DLD1 (cell line): ENCODE measurements around the gene SHANK3.
"Not testable (repeated sequence)": the region's sequence is repeated elsewhere in the genome, so short reads cannot be mapped to it uniquely, and the experiment has no call there.

Experiments
- in situ Hi-C: cut with HindIII; loops from 2 replicates; pipeline ENCODE4 v1.10.0; 2017; ENCODE audit warnings: low sequenced_read_pairs

The SHANK3 gene

DNA sequence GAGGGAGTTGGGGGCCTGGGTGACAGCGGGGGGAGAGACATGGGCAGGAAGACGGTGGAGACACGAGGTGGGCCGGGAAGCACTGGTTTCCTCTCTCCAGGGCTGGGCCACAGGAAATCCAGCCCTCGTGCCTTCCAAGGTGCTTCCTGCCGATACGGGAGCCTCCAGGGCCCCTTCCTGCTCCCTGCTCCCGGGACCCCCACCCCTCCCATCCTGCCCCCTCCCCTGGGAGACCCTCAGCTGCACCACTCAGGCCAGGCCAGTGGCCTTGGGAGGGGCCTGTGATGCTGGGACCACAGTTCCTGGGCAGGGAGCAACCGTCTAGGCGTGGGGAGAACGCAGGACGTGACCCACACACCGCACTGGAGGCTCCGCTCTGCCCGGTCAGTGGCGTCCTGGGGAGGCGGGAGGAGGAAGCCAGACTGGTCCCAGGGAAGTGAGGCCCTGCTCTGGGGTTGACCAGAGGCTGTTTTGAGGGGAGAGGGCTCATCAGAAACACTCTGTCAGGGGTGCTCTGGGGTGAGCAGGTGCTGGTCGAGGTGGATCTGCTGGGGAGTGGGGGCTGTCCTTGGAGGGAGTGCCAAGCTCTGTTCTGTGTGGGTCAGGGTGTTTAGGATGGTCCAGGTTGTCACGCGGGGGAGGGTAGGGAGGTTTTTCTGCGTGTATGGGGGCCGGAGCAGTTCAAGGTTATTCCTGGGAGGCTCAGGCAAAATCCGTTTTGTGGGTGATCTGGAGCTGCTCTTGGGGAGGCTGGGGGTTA, at the start of gene SHANK3:
SHANK3 (plus strand) TSS at position 353 of the 760 bp plus-strand sequence.
- in situ Hi-C loops: no loop called here

DNA sequence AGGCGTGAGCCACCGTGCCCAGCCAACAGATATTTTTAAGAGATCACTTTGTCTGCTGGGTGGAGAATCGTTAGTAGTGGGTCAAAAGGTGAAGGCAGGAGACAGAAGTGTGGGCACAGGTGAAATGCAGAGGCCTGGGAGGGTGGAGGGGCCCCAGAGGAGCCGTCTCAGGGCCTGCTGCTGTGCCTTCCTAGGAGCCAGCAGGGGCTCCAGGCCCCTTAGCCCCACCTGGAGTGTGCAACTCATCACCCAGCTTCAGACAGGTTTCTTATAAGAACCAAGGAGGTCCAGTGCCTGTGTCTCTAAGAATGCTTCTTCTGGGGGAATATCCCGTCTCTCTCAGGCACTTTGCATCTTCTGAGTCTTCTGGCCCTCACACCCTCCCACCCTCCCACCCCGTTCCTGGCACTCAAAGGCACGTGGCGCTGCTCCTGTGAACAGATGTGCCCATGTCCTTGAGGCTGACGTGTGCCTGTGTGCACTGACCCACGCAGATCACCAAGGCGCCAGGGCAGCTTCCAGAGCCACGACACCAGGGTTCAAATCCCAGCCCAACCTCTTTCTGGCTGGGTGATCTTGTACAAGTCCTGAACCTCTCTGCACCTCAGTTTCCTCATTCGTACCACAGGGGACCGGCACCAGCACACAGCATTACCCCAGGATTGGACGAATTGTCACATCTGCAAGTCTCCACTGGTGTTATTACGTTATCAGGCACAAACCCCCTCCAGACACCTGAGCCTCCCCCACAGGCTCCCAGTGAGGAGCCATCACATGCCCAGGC, 48.1 kb upstream of the SHANK3 start:
- in situ Hi-C loops: no loop called here

DNA sequence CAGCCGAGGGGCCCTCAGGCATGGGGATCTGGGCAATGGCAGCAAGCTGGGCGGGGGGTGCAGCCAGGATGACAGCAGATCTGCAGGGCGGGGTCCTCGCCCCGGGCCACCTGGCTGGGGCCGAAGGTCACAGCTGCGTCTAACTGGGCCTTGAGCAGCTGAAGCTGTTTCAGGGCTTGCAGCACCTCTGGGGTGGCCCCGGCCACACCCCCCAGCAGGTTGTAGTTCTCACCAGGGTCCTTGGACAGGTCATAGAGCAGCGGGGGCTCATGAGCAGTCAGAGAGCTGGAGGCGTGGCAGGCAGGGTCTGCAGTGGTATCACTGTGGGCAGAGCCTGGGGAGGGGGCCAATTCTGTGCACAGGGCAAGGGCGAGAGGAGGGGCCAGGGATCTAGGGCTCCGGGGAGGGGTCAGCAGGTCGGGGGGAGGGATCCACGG, 47.5 kb upstream of the SHANK3 start:
- in situ Hi-C loops: no loop called here

- in situ Hi-C loops: no loop called here
These were observed 46.9 kb upstream of the SHANK3 start for GRCh38 chr22:50625568-50626313.

GRCh38 chr22:50626314-50626849, 46.2 kb upstream of the SHANK3 start:
- in situ Hi-C loops: no loop called here

GRCh38 chr22:50626850-50627641, 45.6 kb upstream of the SHANK3 start:
- in situ Hi-C loops: no loop called here

- in situ Hi-C loops: no loop called here
These were observed 44.7 kb upstream of the SHANK3 start, which contains the start of gene ARSA for GRCh38 chr22:50627642-50628542. Gene ARSA (minus strand): TSS chr22:50628152. CDS start chr22:50627779, 373 bp downstream.

DNA sequence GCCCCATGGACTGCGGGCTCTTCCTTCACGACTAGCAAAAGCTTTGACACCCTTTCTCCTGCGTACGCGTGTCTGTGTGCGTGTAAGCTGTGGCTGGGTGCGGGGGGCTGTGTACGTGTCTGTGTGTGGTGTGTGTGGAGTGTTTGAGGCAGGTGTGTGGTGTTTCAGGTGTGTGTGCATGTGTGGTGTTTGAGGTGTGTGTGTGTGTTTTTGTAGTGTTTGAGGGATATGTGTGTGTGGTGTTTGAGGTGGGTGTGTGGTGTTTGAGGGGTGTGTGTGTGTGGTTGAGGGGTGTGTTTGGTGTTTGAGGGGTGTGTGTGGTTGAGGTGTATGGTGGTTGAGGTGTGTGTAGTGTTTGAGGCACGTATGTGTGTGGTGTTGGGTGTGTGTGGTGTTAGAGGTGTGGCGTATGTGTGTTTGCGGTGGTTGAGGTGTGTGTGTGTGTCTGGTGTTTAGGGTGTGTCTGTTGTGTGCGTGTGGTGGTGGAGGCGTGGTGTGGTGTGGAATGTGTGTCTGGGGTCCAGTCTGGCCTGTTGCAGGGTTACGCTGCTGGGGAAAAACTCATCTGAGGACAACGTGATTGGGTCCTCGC, 44.0 kb upstream of the SHANK3 start:
- in situ Hi-C loops: no loop called here

DNA sequence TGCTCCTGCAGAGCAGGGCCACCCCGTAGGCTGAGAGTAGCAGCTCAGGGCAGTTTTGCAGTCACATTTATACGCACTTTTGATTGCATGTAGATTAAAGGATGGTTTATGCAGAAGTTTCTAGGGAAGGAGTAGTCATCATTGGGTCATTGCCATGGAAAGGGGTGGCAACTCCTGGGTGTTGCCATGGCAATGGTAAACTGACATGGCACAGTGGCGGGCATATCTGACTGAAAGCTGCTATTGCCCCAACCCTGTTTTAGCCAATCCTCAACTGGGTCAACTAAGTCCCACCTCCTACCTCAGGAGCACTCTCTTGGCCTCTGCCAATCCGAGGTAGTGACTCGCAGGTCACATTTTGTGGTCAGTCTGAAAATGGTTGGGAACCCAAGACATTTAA, 42.2 kb upstream of the SHANK3 start:
- in situ Hi-C loops: no loop called here

GRCh38 chr22:50633086-50633485, 39.5 kb upstream of the SHANK3 start:
- in situ Hi-C loops: no loop called here

DNA sequence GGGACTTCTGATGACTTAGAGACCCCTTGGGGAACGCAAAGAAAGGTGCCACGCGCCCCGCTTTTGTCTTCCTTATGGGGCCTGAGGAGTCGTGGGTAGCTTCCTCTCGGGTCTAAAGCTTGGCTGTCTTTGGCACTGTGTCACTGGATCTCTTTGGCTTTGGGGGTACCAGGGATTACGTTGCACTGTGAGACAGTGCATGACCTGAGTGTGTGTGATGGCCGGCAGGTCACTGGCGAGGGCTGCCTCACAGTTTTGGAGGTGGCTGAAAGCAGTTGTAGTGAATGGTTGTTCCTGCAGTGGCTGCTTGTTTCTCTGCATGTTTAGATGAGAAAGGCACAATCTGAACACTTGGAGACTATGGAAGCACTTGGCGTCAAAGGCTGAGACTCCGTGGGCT, 38.9 kb upstream of the SHANK3 start:
- in situ Hi-C loops: no loop called here

DNA sequence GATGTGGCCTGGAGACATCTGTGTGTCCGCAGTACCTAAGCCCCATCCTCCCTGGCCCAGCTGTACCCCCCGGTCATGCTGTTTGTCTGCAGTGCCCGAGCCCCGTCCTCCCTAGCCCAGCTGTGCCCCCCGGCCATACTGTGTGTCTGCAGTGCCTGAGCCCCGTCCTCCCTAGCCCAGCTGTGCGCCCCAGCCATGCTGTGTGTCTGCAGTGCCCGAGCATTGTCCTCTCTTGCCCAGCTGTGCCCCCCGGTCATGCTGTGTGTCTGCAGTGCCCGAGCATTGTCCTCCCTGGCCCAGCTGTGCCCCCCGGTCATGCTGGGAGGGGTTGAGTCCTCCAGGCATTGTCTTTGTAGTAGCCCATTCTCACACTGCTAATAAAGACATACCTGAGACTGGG, 37.0 kb upstream of the SHANK3 start:
- in situ Hi-C loops: no loop called here

DNA sequence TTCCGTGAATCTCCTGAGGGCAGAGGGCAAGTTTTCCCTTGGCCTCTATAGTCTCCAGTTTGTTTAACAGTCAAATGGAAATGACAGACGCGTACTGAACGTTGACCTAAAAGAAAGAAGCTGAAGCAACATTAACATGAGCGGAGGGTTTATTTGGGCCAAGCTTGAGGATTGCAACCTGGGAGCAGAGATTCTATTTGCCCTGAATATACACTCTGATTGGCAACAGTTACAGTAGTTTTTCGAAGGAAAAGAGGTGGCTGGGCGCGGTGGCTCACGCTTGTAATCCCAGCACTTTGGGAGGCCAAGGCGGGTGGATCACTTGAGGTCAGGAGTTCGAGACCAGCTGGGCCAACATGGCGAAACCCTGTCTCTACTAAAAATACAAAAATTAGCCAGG, 32.3 kb upstream of the SHANK3 start:
- in situ Hi-C loops: not testable (repeated sequence)

GRCh38 chr22:50640857-50641647, 31.6 kb upstream of the SHANK3 start:
- in situ Hi-C loops: no loop called here

DNA sequence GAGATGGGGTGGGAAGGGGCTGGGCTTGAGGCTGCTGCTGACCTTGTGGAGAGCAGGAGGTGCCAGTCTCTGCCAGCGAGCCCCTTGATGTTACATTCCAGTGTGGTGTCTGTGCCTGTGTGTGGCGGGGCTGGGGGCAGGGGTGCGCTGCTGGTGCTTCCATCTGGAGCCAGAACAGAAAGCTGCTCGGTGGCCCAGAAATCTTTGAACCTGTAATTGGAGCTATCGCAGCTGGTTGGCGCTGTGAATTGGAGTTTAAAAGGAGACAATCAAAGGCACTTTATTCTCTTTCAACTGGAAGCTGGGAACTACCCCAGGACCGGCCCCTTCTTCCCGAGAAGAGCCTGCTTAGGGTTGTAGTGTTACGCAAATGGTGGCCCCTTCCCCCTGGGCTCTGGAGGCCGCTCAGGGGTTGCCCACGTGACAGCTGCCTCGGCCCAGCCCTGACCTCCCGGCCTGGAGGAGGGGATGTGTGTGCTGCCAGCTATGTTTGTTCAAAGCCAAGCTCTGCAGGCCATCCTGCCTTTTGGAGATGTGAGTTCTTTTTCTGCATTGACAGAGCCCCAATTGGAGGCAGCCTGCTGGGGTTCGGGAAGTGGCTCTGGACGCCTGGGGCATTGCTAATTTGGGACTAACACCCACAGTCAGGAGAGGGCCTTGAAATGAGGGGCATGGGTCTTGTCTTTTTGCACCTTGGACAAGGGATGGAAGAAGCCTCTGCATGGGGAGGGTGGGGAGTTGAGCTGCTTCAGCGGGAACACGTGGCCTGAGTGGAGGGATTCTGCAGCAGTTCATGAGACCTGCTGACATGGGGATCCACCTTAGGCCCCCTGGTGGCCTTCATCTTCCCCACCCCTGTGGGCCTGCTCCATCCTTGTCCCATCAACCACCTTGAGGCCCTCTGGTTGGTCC, 30.7 kb upstream of the SHANK3 start:
- in situ Hi-C loops: no loop called here

DNA sequence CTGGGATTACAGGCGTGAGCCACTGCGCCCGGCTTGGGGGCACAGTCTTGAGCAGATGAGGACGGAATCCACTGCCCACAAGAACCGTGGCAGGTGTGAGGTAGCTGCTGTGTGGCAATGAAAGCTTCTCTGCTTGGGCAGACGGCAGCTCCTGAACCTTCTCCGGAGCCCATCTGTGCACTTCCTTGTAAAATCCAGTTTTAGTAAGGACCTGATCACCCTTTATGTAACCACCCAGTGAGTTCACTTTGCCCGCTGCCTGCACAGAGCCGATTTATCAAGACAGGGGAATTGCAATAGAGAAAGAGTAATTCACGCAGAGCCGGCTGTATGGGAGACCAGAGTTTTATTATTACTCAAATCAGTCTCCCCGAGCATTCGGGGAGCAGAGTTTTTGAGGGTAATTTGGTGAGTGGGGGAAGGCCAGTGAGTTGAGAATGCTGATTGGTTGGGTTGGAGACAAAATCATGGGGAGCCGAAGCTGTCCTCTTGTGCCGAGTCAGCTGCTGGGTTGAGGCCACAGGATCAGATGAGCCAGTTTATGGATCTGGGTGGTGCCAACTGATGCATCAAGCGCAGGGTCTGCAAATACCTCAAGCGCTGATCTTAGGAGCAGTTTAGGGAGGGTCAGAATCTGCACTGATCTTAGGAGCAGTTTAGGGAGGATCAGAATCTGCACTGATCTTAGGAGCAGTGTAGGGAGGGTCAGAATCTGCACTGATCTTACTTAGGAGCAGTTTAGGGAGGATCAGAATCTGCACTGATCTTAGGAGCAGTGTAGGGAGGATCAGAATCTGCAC, 29.4 kb upstream of the SHANK3 start:
- in situ Hi-C loops: not testable (repeated sequence)

DNA sequence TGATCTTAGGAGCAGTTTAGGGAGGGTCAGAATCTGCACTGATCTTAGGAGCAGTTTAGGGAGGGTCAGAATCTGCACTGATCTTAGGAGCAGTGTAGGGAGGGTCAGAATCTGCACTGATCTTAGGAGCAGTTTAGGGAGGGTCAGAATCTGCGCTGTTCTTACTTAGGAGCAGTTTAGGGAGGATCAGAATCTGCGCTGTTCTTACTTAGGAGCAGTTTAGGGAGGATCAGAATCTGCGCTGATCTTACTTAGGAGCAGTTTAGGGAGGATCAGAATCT, 28.9 kb upstream of the SHANK3 start:
- in situ Hi-C loops: not testable (repeated sequence)
